AG04449 (cell line): ENCODE results near the gene GLUD2.
"Not testable (repeated sequence)": the region's sequence is repeated elsewhere in the genome, so short reads cannot be mapped to it uniquely, and the experiment has no call there.

Source experiments
- CTCF ChIA-PET: fragments of 350-600 bp; formaldehyde crosslinking; extraction: SDS; loops from one replicate; lab custom pipeline; 2021; ENCODE audit warnings: antibody characterized with exemption; lab: Yijun Ruan, JAX
- POLR2A ChIA-PET: fragments of 400-600, 350-600 bp; formaldehyde crosslinking; extraction: SDS; loops from one replicate; lab custom pipeline; 2020; ENCODE audit warnings: antibody characterized with exemption, inconsistent platforms; lab: Yijun Ruan, JAX
- DNase-seq: peaks from one replicate; pipeline ENCODE4 v3.0.0-alpha.2; 2010; ENCODE audit warnings: low read depth, low spot score
- H3K4me3 ChIP-seq: 2 replicates; pipeline ENCODE4 v1.5.1; 2011; ENCODE audit warnings: low read depth, mild to moderate bottlenecking, control low read depth, low read length
- CTCF ChIP-seq: IDR thresholded peaks from one replicate; pipeline ENCODE4 v1.5.1; 2011; ENCODE audit warnings: mild to moderate bottlenecking, moderate library complexity, low read length, control low read depth, inconsistent platforms; ENCODE audit not compliant: insufficient read depth; ENCODE audit errors: missing control alignments

GLUD2 gene

DNA sequence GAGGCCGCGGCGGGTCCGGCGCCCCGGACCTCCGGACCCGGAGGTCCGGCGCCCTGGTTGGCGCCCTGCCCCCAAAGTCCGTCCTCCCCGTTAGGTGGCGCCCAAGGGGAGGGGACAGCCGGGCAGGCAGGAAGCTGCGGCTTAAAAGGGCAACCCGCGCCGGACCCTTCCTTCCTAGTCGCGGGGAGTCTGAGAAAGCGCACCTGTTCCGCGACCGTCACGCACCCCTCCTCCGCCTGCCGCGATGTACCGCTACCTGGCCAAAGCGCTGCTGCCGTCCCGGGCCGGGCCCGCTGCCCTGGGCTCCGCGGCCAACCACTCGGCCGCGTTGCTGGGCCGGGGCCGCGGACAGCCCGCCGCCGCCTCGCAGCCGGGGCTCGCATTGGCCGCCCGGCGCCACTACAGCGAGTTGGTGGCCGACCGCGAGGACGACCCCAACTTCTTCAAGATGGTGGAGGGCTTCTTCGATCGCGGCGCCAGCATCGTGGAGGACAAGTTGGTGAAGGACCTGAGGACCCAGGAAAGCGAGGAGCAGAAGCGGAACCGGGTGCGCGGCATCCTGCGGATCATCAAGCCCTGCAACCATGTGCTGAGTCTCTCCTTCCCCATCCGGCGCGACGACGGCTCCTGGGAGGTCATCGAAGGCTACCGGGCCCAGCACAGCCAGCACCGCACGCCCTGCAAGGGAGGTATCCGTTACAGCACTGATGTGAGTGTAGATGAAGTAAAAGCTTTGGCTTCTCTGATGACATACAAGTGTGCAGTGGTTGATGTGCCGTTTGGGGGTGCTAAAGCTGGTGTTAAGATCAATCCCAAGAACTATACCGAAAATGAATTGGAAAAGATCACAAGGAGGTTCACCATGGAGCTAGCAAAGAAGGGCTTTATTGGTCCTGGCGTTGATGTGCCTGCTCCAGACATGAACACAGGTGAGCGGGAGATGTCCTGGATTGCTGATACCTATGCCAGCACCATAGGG is at the start of gene GLUD2:
GLUD2 (plus strand) TSS at position 170 of the 979 bp plus-strand sequence; CDS start at position 245, 75 bp downstream.
- CTCF ChIA-PET, H3K4me3 ChIP-seq, POLR2A ChIA-PET, DNase-seq: not testable (repeated sequence)

GRCh38 chrX:120999413-120999812 is 48.0 kb upstream of the GLUD2 start:
- TF ChIP-seq CTCF: no peak
- ChIA-PET POLR2A (no interaction called here), CTCF (no interaction called here)
- no peak for DNase-seq
- no peak overlapping the region for H3K4me3 ChIP-seq

GRCh38 chrX:121000589-121000988 is 46.8 kb upstream of the GLUD2 start:
- H3K4me3 ChIP-seq: no peak overlapping the region
- ChIA-PET CTCF (no interaction called here), POLR2A (no interaction called here)
- DNase-seq: no peak
- no peak for TF ChIP-seq CTCF

GRCh38 chrX:121008920-121009319 is 38.5 kb upstream of the GLUD2 start:
- ChIA-PET POLR2A (no interaction called here), CTCF (no interaction called here)
- DNase-seq: no peak
- no peak overlapping the region for H3K4me3 ChIP-seq
- TF ChIP-seq CTCF: no peak

GRCh38 chrX:121009764-121010163 is 37.6 kb upstream of the GLUD2 start:
- no peak for TF ChIP-seq CTCF
- no peak for DNase-seq
- ChIA-PET POLR2A (no interaction called here), CTCF (no interaction called here)
- no peak overlapping the region for H3K4me3 ChIP-seq

- no peak overlapping the region for H3K4me3 ChIP-seq
- ChIA-PET POLR2A (no interaction called here), CTCF (no interaction called here)
- TF ChIP-seq CTCF: no peak
- DNase-seq: no peak
These were observed 37.2 kb upstream of the GLUD2 start for GRCh38 chrX:121010218-121010617.
